Stimulated activated CD4-positive, alpha-beta T cell treated with anti-CD3 and anti-CD28 coated beads, TNF-alpha, amount 100 ng/mL, for 4 hours (primary cell): Measurements from ENCODE around the gene HOXC9.
A peak's percentile ranks its signal among the peaks of the same experiment; 100 is the strongest.

Source experiments
- DNase-seq, 3 experiments: peaks; one replicate each; pipeline ENCODE4 v3.0.0-alpha.2; 2020; ENCODE audit warnings: low read depth in 3 of 3

Gene HOXC9

GRCh38 chr12:54015018-54015931 lies 15.3 kb downstream of the HOXC9 start:
- no peak for DNase-seq

- no peak for DNase-seq
Measured at GRCh38 chr12:54016051-54016450, 16.1 kb downstream of the HOXC9 start.

DNA sequence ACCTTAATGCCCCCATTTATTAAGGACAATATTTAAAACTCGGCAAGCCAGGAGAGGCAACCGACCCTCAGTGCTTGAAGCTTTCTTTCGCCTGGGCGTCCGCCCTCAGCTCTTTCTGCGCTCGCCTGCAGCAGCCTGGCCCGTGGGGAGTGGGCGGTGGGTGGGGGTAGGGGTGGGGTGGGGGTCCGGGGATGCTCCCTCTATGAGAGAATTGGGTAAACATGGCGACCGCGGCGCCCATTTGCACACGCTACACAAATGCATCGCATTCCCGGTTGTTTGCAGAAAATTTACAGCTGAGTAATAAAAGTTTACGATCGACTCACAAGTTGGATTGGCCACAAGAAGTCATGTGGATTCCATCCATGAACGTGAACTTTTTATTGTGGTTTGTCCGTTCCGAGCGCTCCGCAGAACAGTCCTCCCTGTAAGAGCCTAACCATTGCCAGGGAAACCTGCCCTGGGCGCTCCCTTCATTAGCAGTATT lies 16.6 kb downstream of the HOXC9 start:
- no peak for DNase-seq

DNA sequence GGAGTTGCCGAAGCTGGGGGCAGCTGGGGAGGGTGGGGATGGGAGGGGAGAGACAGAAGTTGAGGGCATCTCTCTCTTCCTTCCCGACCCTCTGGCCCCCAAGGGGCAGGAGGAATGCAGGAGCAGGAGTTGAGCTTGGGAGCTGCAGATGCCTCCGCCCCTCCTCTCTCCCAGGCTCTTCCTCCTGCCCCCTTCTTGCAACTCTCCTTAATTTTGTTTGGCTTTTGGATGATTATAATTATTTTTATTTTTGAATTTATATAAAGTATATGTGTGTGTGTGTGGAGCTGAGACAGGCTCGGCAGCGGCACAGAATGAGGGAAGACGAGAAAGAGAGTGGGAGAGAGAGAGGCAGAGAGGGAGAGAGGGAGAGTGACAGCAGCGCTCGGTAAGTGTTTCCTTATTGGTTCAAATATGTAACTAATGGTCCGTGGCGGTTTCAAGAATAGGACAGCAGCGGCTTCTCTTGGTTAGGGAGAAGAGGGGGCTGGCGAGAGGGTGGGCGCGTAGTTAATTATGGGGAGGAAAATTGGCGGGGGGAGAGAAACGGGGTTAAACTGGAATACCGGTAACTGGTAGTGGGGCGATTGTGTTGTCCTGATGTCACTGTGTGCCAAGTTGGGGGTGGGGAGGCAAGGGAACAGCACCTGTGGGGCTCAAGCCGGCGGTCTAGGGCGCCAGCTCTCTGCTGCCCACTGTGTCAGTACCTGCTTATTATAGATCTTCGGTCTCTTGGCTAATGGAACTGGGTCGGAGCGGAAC lies 17.2 kb downstream of the HOXC9 start:
- no peak for DNase-seq

DNA sequence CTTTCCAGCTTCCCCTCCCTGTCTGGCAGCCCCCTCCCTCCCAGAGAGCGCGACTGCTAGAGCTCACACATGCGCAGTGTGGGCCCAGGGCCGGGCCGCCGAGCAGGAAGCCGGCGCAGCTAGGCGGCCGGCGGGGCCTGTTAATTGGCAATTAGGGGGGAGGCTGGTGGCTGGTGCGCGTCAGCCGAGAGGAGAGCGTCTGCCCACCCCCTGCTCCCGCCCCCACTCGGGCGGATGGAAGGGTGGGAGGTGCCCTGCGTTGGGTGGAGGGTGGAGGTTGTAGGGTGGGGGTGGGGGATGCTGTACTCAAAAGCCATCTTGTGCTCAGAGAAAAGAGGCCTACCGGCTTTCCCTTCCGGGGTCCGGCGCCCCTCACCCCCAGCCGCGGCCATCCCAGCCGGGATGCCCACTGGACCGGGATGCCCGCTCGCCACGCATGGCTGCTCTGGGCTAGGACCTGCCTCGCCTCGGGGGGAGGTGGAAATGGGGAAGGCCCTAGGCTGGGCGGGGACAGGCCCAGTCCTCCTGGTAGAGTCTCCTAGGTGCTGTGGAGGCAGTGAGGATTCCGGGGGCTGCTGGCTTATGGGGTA lies 18.0 kb downstream of the HOXC9 start:
- DNase-seq = peak; percentile 46 to 61 (median 55)

DNA sequence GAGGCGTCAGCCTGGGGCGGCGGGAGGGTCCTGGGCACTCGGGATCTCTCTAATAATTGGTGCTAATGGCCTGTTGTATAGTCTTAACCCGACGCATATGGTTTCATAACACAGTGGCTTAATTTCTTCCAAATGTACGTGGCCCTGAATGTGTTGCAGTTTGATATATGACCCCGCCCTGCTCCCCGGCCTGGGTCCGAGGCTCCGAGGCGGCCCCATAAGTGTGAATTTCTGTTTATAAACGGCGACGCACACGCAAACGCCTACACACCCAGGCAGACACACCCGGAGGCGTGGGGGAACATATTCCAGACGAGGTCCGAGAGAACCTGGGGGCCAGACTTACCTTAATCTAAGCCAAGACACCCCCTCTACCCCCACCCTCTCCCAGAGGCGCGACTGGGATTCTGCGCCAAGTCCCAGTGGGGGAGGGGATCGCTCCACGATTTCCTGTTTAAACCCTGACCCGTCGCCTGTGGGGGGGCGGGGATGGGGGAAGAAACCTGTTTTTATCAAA lies 18.6 kb downstream of the HOXC9 start:
- no peak for DNase-seq

GRCh38 chr12:54019091-54019811 lies 19.3 kb downstream of the HOXC9 start:
- no peak for DNase-seq

DNA sequence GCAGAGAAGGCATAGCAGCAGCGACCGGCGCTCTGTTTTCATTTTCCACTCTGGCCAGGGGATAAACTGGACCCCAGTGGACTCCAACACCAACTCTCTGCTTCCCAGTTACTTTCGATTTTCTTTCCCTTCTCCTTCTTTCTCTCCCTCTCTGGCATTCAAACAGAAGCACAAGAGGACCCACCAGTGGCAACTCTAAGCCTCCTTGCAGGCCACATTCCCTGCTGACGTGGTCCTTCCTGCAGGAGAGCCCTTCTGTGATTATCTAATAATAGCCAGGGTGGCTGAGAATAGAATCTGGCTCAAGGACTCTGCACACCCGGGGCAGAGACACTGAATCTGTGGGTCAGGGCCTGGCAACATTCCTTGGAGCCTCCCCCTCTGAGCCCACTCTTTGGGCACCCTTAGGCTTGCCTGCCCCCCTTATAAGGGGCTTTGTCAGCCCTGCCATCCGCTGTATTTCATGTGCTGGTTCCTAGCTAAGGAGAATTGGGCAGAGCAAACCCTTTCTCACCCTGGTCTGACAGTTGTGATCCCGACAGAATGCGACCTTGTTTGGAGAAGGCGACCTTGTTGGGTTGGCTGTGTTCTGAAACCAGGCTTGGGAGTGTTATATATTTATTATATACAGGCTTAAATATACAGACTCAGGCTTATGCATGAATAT lies 20.1 kb downstream of the HOXC9 start:
- DNase-seq = no peak

DNA sequence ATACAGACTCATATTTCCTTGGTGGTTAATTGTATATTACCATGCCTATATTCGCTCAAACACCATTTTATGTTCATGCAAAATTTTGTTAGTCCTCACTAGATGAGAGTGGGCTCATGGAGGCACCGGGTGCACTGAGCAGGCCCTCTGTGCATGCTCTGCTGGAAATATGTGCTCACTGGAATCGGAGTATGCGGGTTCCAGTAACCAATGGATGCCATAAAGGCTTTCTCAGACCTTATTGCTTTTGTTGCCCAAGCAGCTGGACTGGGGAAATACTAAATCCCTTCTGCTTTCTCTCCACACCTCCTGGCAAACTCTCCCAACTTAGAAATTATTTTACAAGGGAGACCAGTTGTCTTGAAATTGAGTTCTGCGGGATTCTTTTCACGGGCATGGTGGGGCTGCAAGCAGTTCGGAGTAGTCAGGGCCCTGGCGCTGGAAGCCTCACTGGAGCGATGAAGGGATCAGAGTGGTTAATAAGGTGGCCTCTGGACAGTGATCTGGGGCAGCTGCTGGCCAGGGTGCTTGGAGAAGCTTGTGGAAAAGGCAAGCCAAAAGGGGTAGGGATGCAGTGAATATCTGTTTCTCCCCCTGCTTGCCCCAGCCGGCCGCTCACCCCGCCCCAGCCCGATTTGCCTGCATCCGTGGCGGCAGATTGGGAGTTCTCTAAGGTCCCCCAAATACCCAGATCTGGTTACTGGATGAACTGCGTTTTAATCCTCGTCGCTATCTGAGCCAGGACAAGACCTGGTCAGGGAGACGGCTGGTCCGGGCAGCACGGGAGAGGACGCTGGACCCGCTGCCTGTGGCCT lies 20.8 kb downstream of the HOXC9 start:
- DNase-seq = no peak

DNA sequence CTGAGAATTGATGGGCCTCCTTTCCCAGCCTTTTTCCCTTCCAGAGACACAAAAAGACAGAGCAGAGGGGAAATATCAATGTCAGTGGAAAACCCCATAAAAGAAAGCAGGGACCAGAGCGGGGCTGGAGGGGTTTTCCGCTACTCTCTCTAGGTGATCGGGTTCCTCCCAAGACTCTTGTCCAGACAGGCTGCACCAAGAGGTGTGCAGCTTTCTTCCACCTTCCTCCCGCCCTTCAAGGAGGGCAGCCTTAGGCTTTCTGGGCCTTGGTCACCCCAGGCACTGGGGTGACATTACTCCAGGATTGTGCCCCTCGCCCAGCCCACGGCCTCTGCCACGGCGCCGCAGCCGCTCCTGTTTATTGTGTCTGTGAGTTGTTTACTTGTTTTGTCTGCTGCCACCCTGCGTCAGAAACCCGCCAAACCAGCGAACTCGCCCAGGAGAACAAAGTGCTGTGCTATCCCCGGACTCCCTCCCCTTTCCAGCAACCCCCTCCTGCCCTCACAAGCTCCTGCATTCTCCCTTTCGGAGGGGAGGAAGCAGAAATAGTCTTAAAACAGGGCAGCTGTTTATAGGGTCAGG lies 21.6 kb downstream of the HOXC9 start:
- DNase-seq = no peak

- DNase-seq = no peak
Measured at GRCh38 chr12:54022960-54023884, 23.3 kb downstream of the HOXC9 start.

DNA sequence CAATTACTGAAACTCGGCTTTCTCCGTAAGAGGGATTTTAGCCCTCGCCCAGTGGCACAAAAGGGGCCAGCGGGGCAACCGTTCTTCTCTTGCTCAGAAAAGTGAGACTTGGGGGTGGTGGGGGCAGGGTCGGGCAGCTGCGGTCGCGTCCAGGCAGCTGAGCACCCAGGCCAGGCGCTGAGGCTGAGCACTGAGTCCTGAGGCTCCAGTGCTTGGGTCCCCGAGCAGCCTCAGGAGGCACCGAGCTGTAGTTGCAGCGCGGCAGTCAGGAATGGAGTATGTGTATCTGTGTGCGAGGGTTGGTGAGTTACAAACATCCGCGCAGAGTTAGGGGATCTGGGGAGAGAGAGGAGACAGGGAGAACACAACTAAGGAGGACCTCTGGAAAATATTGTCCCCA lies 24.2 kb downstream of the HOXC9 start:
- DNase-seq = no peak

- DNase-seq = no peak
Measured at GRCh38 chr12:54024581-54025305, 24.8 kb downstream of the HOXC9 start.

GRCh38 chr12:54025499-54026405 lies 25.8 kb downstream of the HOXC9 start:
- no peak for DNase-seq

- no peak for DNase-seq
Measured at GRCh38 chr12:54026640-54027441, 26.9 kb downstream of the HOXC9 start.

- no peak for DNase-seq
Measured at GRCh38 chr12:54027442-54027786, 27.5 kb downstream of the HOXC9 start.
